GM23338 (cell line): ENCODE measurements around the gene CDKN1C. TPM values are rescaled to one million over a fixed set of nuclear protein-coding genes. Genes with fewer than 3 reads are reported as not detected.

Source experiments
- ATAC-seq: fragments of 200-7000 bp; cut with Tn5 transposase; 3 replicates; pipeline ENCODE4 v1.9.1; 2020
- DNase-seq: peaks from one replicate; pipeline ENCODE4 v3.0.0-alpha.2; 2015; ENCODE audit warnings: low spot score
- H2AFZ ChIP-seq: fragments of 200-600 bp; sonication (generic); 2 replicates; pipeline ENCODE4 v1.8.0; 2016; ENCODE audit warnings: antibody characterized with exemption, mild to moderate bottlenecking, moderate library complexity
- H3F3A ChIP-seq: fragments of 200-600 bp; sonication (generic); replicated peaks from 2 replicates; pipeline ENCODE4 v1.8.0; 2017; ENCODE audit warnings: antibody characterized with exemption, mixed run types, low read depth
- H3K27ac ChIP-seq: fragments of 200-600 bp; sonication (generic); 2 replicates; pipeline ENCODE4 v1.6.1; 2016; ENCODE audit warnings: low read depth
- H3K27me3 ChIP-seq: fragments of 200-600 bp; sonication (generic); 2 replicates; pipeline ENCODE4 v1.8.0; 2016; ENCODE audit warnings: mild to moderate bottlenecking, mixed run types, moderate library complexity; ENCODE audit not compliant: insufficient read depth
- H3K36me3 ChIP-seq: fragments of 200-600 bp; sonication (generic); 2 replicates; pipeline ENCODE4 v1.8.0; 2016; ENCODE audit warnings: mild to moderate bottlenecking; ENCODE audit not compliant: insufficient read depth
- H3K4me1 ChIP-seq: fragments of 200-600 bp; sonication (generic); 2 replicates; pipeline ENCODE4 v1.8.0; 2016; ENCODE audit warnings: mild to moderate bottlenecking, moderate library complexity; ENCODE audit not compliant: insufficient read depth
- H3K4me2 ChIP-seq: fragments of 200-600 bp; sonication (generic); 2 replicates; pipeline ENCODE4 v1.7.1; 2017; ENCODE audit warnings: mixed run types
- H3K4me3 ChIP-seq: fragments of 200-600 bp; sonication (generic); 2 replicates; pipeline ENCODE4 v1.6.1; 2016; ENCODE audit warnings: mixed run types
- H3K79me2 ChIP-seq: fragments of 200-600 bp; sonication (generic); replicated peaks from 2 replicates; pipeline ENCODE4 v1.8.0; 2017; ENCODE audit warnings: mild to moderate bottlenecking; ENCODE audit not compliant: insufficient read depth
- H3K9me2 ChIP-seq: fragments of 200-600 bp; sonication (generic); 2 replicates; pipeline ENCODE4 v1.8.0; 2017; ENCODE audit not compliant: insufficient read depth
- H4K20me1 ChIP-seq: fragments of 200-600 bp; sonication (generic); replicated peaks from 2 replicates; pipeline ENCODE4 v1.8.0; 2017; ENCODE audit warnings: mild to moderate bottlenecking; ENCODE audit not compliant: insufficient read depth
- H3K27ac Mint-ChIP-seq: 2 replicates; pipeline ENCODE4 v1.8.0; 2020; ENCODE audit warnings: inconsistent platforms, mild to moderate bottlenecking, moderate library complexity, mixed read lengths
- H3K27me3 Mint-ChIP-seq: 3 replicates; pipeline ENCODE4 v1.8.0; 2022; ENCODE audit warnings: low read depth, mild to moderate bottlenecking, moderate library complexity, mixed read lengths, inconsistent platforms; ENCODE audit not compliant: insufficient read depth, poor library complexity
- H3K36me3 Mint-ChIP-seq: 3 replicates; pipeline ENCODE4 v1.8.0; 2021; ENCODE audit warnings: low read depth, mild to moderate bottlenecking, inconsistent platforms, moderate library complexity, mixed read lengths
- H3K4me1 Mint-ChIP-seq: 3 replicates; pipeline ENCODE4 v1.8.0; 2020; ENCODE audit warnings: mild to moderate bottlenecking, inconsistent platforms, mixed read lengths
- H3K4me3 Mint-ChIP-seq: 3 replicates; pipeline ENCODE4 v1.8.0; 2021; ENCODE audit warnings: moderate library complexity, mild to moderate bottlenecking, inconsistent platforms, mixed read lengths
- H3K9me3 Mint-ChIP-seq: 3 replicates; pipeline ENCODE4 v1.8.0; 2020; ENCODE audit warnings: moderate library complexity, mild to moderate bottlenecking, inconsistent platforms, mixed read lengths
- CREB1 ChIP-seq: fragments of 250-450 bp; sonication (Bioruptor Pico); IDR thresholded peaks from 2 replicates; pipeline ENCODE4 v1.5.0; 2020; ENCODE audit warnings: low read depth, mild to moderate bottlenecking, moderate library complexity
- EZH2 ChIP-seq: fragments of 200-600 bp; sonication (generic); IDR thresholded peaks from one replicate; pipeline ENCODE4 v1.8.0; 2017; ENCODE audit warnings: antibody characterized with exemption, mild to moderate bottlenecking, low read depth; ENCODE audit not compliant: unreplicated experiment
- EZH2phosphoT487 ChIP-seq: fragments of 200-600 bp; sonication (generic); IDR thresholded peaks from one replicate; pipeline ENCODE4 v1.8.1; 2018; ENCODE audit warnings: antibody characterized with exemption; ENCODE audit not compliant: unreplicated experiment
- JUNB ChIP-seq: IDR thresholded peaks from one replicate; pipeline ENCODE4 v1.6.1; 2016; ENCODE audit warnings: antibody characterized with exemption; ENCODE audit not compliant: unreplicated experiment
- NANOG ChIP-seq: IDR thresholded peaks from 2 replicates; pipeline ENCODE4 v1.6.1; 2016; ENCODE audit warnings: antibody characterized with exemption, borderline replicate concordance
- POLR2AphosphoS5 ChIP-seq: IDR thresholded peaks from 2 replicates; pipeline ENCODE4 v1.6.1; 2016; ENCODE audit warnings: antibody characterized with exemption, low read depth
- STAT1 ChIP-seq: IDR thresholded peaks from one replicate; pipeline ENCODE4 v1.6.1; 2016; ENCODE audit warnings: antibody characterized with exemption; ENCODE audit not compliant: unreplicated experiment
- ZNF114 ChIP-seq: fragments of 250-450 bp; sonication (Bioruptor Pico); IDR thresholded peaks from 2 replicates; pipeline ENCODE4 v1.5.0; 2020; ENCODE audit warnings: mild to moderate bottlenecking, moderate library complexity
- ZNF331 ChIP-seq: fragments of 250-450 bp; sonication (Bioruptor Pico); IDR thresholded peaks from 2 replicates; pipeline ENCODE4 v1.5.0; 2020; ENCODE audit warnings: low read depth, mild to moderate bottlenecking, moderate library complexity
- ZNF462 ChIP-seq: fragments of 250-450 bp; sonication (Bioruptor Pico); IDR thresholded peaks from 2 replicates; pipeline ENCODE4 v1.5.0; 2020; ENCODE audit warnings: mild to moderate bottlenecking, moderate library complexity
- polyA plus RNA-seq: library from polyadenylated mRNA; unstranded; fragments of >200 nt; fragmentation: Nextera tagmentation; extraction: Ambion mirVana; gene quantifications from 2 replicates; pipeline ENCODE4 v1.2.1, GENCODE V29; 2016
- total RNA-seq: library from RNA; depleted of rRNA; stranded (reverse); fragments of >200 nt; shearing (Covaris generic); gene quantifications from 2 replicates; pipeline ENCODE4 v1.2.3, GENCODE V29; 2014
- TF ChIP-seq, protein P1 (sequence below), 2 experiments: fragments of 200-600 bp in 1 of 2; sonication (generic) in 1 of 2; conservative IDR thresholded peaks; 2 replicates each; pipeline versions ENCODE4 v1.5.1 to v1.6.1; 2016 to 2017; ENCODE audit warnings: antibody characterized with exemption in 2 of 2, low read depth in 2 of 2, mild to moderate bottlenecking in 2 of 2, moderate library complexity in 1 of 2
- TF ChIP-seq, protein P2 (sequence below): IDR thresholded peaks from 2 replicates; pipeline ENCODE4 v1.6.1; 2016; ENCODE audit warnings: antibody characterized with exemption
- TF ChIP-seq, protein P3 (sequence below): IDR thresholded peaks from one replicate; pipeline ENCODE4 v1.6.1; 2018; ENCODE audit warnings: antibody characterized with exemption; ENCODE audit not compliant: unreplicated experiment

Gene CDKN1C
- total and polyA plus RNA-seq, 2 experiments from 2014 or later, result 19.3 to 23.5 TPM

- peaks cover 41% of the 10 kb centered on the region for H3K27me3 ChIP-seq
- H3K79me2 ChIP-seq, result no peaks in the 10 kb centered on the region
- H2AFZ ChIP-seq, result no peak overlapping the region
- no peak overlapping the region for H3K4me3 ChIP-seq
- Mint-ChIP-seq H3K4me1 (peaks cover 13% of the 10 kb centered on the region; the same call in 1 of the 3 replicates), H3K9me3 (peaks cover 4% of the 10 kb centered on the region; the same call in 1 of the 3 replicates), H3K36me3 (no peaks in the 10 kb centered on the region; the same call in 2 of the 3 replicates), H3K27me3 (peaks cover 47% of the 10 kb centered on the region), H3K27ac (no peak overlapping the region), H3K4me3 (peak overlapping the region; percentile 81)
- no peak overlapping the region for H3K4me2 ChIP-seq
- TF ChIP-seq NANOG (no peak), STAT1 (no peak), ZNF331 (CRISPR knock-in tag) (no peak), JUNB (no peak), CREB1 (CRISPR knock-in tag) (no peak), ZNF462 (CRISPR knock-in tag) (no peak), EZH2phosphoT487 (no peak), POLR2AphosphoS5 (no peak), ZNF114 (CRISPR knock-in tag) (no peak), EZH2 (no peak)
- TF ChIP-seq, protein P1, sequence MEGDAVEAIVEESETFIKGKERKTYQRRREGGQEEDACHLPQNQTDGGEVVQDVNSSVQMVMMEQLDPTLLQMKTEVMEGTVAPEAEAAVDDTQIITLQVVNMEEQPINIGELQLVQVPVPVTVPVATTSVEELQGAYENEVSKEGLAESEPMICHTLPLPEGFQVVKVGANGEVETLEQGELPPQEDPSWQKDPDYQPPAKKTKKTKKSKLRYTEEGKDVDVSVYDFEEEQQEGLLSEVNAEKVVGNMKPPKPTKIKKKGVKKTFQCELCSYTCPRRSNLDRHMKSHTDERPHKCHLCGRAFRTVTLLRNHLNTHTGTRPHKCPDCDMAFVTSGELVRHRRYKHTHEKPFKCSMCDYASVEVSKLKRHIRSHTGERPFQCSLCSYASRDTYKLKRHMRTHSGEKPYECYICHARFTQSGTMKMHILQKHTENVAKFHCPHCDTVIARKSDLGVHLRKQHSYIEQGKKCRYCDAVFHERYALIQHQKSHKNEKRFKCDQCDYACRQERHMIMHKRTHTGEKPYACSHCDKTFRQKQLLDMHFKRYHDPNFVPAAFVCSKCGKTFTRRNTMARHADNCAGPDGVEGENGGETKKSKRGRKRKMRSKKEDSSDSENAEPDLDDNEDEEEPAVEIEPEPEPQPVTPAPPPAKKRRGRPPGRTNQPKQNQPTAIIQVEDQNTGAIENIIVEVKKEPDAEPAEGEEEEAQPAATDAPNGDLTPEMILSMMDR (conservative IDR thresholded peaks at IDR 0.05; ENCODE audit: low read depth in 2 of 2), result no peak
- TF ChIP-seq, protein P2, sequence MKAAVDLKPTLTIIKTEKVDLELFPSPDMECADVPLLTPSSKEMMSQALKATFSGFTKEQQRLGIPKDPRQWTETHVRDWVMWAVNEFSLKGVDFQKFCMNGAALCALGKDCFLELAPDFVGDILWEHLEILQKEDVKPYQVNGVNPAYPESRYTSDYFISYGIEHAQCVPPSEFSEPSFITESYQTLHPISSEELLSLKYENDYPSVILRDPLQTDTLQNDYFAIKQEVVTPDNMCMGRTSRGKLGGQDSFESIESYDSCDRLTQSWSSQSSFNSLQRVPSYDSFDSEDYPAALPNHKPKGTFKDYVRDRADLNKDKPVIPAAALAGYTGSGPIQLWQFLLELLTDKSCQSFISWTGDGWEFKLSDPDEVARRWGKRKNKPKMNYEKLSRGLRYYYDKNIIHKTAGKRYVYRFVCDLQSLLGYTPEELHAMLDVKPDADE, result no peak
- TF ChIP-seq, protein P3, sequence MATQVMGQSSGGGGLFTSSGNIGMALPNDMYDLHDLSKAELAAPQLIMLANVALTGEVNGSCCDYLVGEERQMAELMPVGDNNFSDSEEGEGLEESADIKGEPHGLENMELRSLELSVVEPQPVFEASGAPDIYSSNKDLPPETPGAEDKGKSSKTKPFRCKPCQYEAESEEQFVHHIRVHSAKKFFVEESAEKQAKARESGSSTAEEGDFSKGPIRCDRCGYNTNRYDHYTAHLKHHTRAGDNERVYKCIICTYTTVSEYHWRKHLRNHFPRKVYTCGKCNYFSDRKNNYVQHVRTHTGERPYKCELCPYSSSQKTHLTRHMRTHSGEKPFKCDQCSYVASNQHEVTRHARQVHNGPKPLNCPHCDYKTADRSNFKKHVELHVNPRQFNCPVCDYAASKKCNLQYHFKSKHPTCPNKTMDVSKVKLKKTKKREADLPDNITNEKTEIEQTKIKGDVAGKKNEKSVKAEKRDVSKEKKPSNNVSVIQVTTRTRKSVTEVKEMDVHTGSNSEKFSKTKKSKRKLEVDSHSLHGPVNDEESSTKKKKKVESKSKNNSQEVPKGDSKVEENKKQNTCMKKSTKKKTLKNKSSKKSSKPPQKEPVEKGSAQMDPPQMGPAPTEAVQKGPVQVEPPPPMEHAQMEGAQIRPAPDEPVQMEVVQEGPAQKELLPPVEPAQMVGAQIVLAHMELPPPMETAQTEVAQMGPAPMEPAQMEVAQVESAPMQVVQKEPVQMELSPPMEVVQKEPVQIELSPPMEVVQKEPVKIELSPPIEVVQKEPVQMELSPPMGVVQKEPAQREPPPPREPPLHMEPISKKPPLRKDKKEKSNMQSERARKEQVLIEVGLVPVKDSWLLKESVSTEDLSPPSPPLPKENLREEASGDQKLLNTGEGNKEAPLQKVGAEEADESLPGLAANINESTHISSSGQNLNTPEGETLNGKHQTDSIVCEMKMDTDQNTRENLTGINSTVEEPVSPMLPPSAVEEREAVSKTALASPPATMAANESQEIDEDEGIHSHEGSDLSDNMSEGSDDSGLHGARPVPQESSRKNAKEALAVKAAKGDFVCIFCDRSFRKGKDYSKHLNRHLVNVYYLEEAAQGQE, result no peak
- H3F3A ChIP-seq, result peaks cover 6% of the 10 kb centered on the region; the same call in 1 of the 2 replicates
- ATAC-seq, result no peak
- H3K9me2 ChIP-seq, result no peaks in the 10 kb centered on the region
- no peak for DNase-seq
- no peaks in the 10 kb centered on the region for H3K36me3 ChIP-seq
- no peak overlapping the region for H3K27ac ChIP-seq
- H3K4me1 ChIP-seq, result peaks cover 10% of the 10 kb centered on the region; the same call in 1 of the 2 replicates
- 0 out of 2 replicates have a peak, but pooled peaks cover 4% of the 10 kb centered on the region for H4K20me1 ChIP-seq
Observed at GRCh38 chr11:2927121-2927800, 41.7 kb upstream of the CDKN1C start.
